SK-MEL-5 (cell line): ENCODE results near the gene NTN1. TPM values are rescaled to one million over a fixed set of nuclear protein-coding genes. Genes with fewer than 3 reads are reported as not detected.
A peak's percentile ranks its signal among the peaks of the same experiment; 100 is the strongest.
"Not testable (repeated sequence)": the region's sequence is repeated elsewhere in the genome, so short reads cannot be mapped to it uniquely, and the experiment has no call there.

Source experiments
- DNase-seq: peaks from one replicate; pipeline ENCODE4 v3.0.0-alpha.2; 2016; ENCODE audit warnings: low read depth, low spot score
- in situ Hi-C: cut with HindIII; loops from 2 replicates; pipeline ENCODE4 v1.10.0; 2016; ENCODE audit warnings: low sequenced_read_pairs, high pct_unique_total_duplicates, low pct_unique_long_range_greater_than_20kb
- total RNA-seq: library from RNA; depleted of rRNA; stranded (reverse); fragments of >200 nt; shearing (Covaris generic); gene quantifications from 2 replicates; pipeline ENCODE4 v1.2.3, GENCODE V29; 2014

NTN1 gene
- total RNA-seq, 1 experiment from 2014 or later, result 5.9 TPM

GRCh38 chr17:9131371-9131770, 110.1 kb downstream of the NTN1 start:
- no peak for DNase-seq
- in situ Hi-C loops, result no loop called here

DNA sequence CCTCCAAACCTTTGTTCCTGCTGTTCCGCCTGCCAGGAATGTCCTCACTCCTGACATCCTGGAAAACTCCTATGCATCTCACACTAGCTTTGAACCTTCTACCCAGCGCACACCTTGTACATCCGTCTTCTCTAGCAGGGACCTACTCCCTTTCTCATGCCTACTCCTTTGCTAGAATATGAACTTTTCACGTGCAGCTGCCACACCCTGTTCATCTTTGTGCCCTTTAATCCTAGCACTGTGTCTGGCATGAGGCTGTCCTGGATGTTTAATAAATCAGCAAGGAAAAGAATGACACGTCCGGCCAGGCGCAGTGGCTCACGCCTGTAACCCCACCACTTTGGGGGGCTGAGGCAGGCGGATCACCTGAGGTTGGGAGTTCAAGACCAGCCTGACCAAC, 111.0 kb downstream of the NTN1 start:
- in situ Hi-C loops, result no loop called here
- no peak for DNase-seq

GRCh38 chr17:9132944-9133610, 111.8 kb downstream of the NTN1 start:
- DNase-seq, result no peak
- in situ Hi-C loops, result no loop called here

DNA sequence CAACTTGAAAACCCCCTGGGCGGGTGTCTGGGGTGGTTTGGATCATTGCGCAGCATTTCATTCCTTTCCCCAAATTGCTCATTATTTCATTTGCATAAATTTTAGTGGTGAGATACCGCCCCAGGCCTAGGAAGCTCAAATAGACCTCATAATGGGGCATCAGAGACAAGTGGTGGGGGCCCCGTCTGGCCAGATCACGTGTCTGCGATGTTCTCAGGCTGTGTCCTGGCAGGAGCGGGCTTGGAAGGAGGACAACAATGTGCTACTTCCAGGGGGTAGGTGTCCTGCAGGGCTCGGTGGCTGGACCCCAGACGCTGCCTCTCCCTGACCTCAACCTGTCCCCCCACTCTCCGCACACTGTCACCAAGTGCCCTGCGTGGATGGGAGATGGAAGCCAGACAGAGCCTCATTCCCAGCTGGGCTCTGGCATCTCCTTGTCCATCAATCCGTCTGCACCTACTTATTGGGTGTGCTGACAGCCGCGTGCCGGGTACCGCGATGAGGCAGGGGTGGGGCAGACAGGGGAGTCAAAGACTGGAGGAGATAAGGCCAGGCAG, 116.9 kb downstream of the NTN1 start:
- in situ Hi-C loops, result no loop called here
- no peak for DNase-seq

GRCh38 chr17:9139695-9140094, 118.4 kb downstream of the NTN1 start:
- no peak for DNase-seq
- in situ Hi-C loops, result no loop called here

DNA sequence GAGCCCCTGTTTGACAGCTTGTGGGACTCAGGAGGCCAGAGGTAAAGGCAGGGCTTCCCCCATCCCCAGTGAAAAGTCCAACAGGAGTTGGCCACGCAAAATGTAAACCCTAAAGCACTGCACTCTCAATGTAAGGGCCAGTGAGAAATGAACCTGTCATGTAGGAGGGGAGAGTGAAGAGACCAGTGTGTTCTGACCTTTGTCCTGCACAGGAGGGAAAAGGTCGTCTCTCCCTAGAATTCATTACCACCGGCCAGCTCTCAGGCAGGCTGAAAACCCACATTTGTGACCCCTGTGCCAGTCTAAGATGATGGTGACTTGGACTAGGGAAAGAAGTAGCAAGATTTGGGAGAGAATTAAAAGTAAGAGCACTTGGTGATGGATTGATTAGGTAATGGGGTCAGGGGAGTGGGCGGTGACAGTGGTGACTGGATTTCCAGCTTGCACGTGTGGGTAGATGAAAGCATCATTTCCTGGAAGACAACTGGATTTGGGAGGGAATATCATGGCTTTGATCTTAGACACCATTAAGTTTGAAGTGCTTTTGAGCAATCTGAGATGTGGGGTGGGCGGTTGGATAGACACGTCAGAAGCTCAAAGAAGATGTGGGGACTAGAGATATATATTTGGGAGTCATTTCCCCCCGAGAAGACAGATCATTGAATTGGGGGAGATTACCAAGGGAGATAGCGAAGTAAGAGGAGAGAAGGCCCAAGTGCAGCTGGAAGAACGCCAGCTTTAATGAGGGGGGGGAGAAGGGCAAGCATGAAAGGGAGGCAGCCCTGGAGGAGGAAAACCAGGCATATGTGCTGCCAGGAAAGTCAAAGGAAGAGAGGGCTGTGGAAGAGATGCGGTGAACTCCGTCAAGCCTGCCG, 119.5 kb downstream of the NTN1 start:
- in situ Hi-C loops, result no loop called here
- no peak for DNase-seq

DNA sequence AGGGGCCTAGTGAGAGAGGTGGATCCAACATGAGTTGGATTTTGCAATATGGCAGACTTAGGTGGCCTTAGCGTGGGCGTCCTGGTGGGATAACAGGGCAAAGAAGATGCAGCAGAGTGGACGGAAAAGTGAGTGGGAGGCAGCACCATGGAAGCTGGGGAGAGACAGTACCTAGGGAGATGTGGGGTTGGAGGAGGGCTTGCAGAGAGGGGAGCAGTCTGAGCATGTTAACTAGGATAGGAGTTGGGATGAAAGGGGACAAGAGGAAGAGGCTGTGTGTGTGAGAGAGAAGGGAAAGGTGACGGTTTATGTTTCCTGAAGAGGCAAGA, 120.1 kb downstream of the NTN1 start:
- in situ Hi-C loops, result no loop called here

GRCh38 chr17:9142772-9143494, 121.6 kb downstream of the NTN1 start:
- in situ Hi-C loops, result no loop called here

More for the DNA sequence above, 120.1 kb downstream of the NTN1 start:
- DNase-seq, result no peak

GRCh38 chr17:9144502-9145249, 123.4 kb downstream of the NTN1 start:
- in situ Hi-C loops, result no loop called here

More at GRCh38 chr17:9142772-9143494, 121.6 kb downstream of the NTN1 start:
- no peak for DNase-seq

GRCh38 chr17:9146064-9146463, 124.8 kb downstream of the NTN1 start:
- DNase-seq, result no peak
- in situ Hi-C loops, result no loop called here

More at GRCh38 chr17:9144502-9145249, 123.4 kb downstream of the NTN1 start:
- no peak for DNase-seq

GRCh38 chr17:9148905-9149525, 127.7 kb downstream of the NTN1 start:
- in situ Hi-C loops, result no loop called here
- DNase-seq, result no peak

DNA sequence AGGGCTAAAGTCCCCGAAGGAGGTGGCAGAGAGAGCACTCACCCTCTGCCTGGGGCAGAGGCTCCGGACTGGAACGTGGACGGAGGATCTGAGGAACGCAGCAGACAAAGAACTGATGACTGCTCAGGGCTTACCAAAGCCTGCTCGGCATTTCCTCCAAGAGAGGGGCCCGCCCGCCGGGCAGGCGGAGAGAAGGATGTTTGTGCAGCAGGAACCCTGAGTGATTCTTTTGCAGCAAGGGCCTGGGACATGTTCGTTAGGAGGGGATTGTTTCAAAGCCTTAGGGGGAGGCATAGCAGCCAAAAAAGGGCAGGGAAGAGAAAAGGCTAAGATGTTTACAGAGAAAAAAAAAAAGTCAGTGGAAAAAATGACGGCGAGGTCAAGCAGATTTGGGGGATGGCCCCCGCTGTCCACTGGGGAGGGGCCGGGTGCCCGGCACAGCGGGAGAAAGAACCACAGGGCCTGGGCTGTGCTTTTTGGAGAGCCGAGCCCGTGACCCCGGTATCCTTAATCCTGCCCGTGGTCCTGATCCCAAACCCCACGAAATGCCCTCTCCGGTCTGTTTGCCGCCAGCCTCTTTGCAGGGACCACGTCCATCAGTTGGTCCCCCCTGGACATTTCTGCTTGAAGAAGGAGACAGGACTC, 129.3 kb downstream of the NTN1 start:
- DNase-seq, result no peak
- in situ Hi-C loops, result no loop called here

GRCh38 chr17:9151091-9151490, 129.8 kb downstream of the NTN1 start:
- DNase-seq, result peak; percentile 10
- in situ Hi-C loops, result no loop called here

GRCh38 chr17:9151740-9152139, 130.4 kb downstream of the NTN1 start:
- in situ Hi-C loops, DNase-seq: not testable (repeated sequence)

DNA sequence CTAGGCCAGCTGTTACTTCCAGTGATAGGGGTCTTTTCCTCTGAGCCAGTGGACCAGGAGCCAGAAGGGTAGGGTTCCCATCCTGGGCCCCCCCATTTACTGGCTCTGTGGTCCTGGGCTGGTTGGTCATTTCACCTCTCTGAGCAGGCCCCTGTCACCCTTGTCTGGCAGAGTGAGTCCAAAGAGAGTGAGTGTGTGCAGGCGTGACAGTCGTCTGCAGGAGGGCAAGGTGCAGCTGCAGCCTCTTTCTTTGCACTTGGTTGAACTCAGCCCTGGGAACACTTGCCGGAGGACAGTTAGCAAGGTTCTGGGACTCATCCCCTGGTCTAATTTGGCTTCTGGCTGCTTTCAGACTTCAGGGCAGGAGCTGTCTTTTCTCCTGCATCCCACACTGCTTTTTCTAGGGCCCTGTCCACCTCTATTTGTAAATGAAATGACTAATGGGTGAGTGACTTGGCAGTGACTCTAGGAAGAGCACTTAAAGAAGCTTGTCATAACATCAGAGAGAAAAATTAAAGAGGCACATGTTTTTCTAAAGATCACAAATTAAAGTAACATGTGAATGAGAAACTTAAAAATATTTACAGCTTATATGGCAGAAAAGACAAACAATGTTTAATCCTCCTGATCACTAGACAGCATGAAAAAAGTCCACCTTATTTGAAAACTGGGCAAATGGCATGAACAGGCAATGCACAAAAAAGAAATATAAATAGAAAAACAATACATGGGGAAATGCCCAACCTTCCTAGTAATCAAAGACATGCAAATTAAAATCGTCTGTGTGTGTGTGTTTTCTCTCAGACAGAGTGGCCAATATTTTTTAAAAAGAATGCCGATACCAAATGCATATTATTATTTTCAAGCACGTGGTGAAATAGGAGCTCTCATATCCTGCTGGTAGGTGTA, 137.5 kb downstream of the NTN1 start:
- in situ Hi-C loops, result no loop called here
- DNase-seq, result no peak
